Measurements from ENCODE around the gene LSMEM2.

LSMEM2 gene

GRCh38 chr3:50233176-50233575, 45.7 kb upstream of the LSMEM2 start:
- DNase-seq, result no peak
- ChIA-PET POLR2A (interaction anchor here (2.5 kb wide), 1 partner anchor 14 kb away, joined by 9 read pairs; no protein-coding TSS in a partner anchor), CTCF (interaction anchor here (13.3 to 72.5 kb wide), 3 partner anchors 1 to 42 kb away, joined by 238 to 1875 read pairs (median 1875); partner anchors contain the start of genes GNAI2, GNAT1, LSMEM2 and SEMA3B)
- H3K9me3 ChIP-seq (ENCODE audit: control extremely low read depth in 1 of 5, control insufficient read depth in 4 of 5, insufficient read depth in 2 of 5, low read depth in 1 of 5, low read length in 4 of 5), result no peaks in the 10 kb centered on the region
- peaks cover 0 to 2% (median 0%) of the 10 kb centered on the region in 4 experiments for H3K36me3 ChIP-seq (ENCODE audit: control insufficient read depth in 4 of 4, insufficient read depth in 4 of 4, low read length in 3 of 4)
- no peak overlapping the region for H3K4me3 ChIP-seq (ENCODE audit: control insufficient read depth in 1 of 7, extremely low read depth in 1 of 7, insufficient read depth in 4 of 7, low read depth in 2 of 7, low read length in 6 of 7)
- H3K4me1 ChIP-seq (ENCODE audit: control extremely low read depth in 1 of 4, control insufficient read depth in 4 of 4, insufficient read depth in 4 of 4, low read length in 3 of 4), result peaks cover 2 to 61% (median 40%) of the 10 kb centered on the region in 4 experiments
- no peak overlapping the region for H3K27ac ChIP-seq (ENCODE audit: insufficient read depth in 1 of 2, low read depth in 1 of 2, low read length in 2 of 2, poor library complexity in 1 of 2, severe bottlenecking in 2 of 2)
- 90% methylated on average over 2 of the region's 4 CpGs for WGBS (ENCODE audit: insufficient coverage)
- H3K27me3 ChIP-seq (replicated peaks in 2 of 5; ENCODE audit: control insufficient read depth in 4 of 5, insufficient read depth in 5 of 5, low read length in 4 of 5), result no peaks in the 10 kb centered on the region

GRCh38 chr3:50235716-50236483, 43.0 kb upstream of the LSMEM2 start, which contains the start of gene GNAI2:
TSS of gene GNAI2 (plus strand) at chr3:50236204. CDS start at chr3:50236336, 132 bp downstream.
- Histone ChIP-seq H3K4me1 (ENCODE audit: control extremely low read depth in 1 of 4, control insufficient read depth in 4 of 4, insufficient read depth in 4 of 4, low read length in 3 of 4) (peaks cover 11 to 61% (median 52%) of the 10 kb centered on the region in 4 experiments), H3K27ac (ENCODE audit: insufficient read depth in 1 of 2, low read depth in 1 of 2, low read length in 2 of 2, poor library complexity in 1 of 2, severe bottlenecking in 2 of 2) (peak within 1 kb of the TSS; percentile 80 to 93), H3K4me3 (ENCODE audit: control insufficient read depth in 1 of 7, extremely low read depth in 1 of 7, insufficient read depth in 4 of 7, low read depth in 2 of 7, low read length in 6 of 7) (peak within 1 kb of the TSS; percentile 81 to 99 (median 97)), H3K36me3 (ENCODE audit: control insufficient read depth in 4 of 4, insufficient read depth in 4 of 4, low read length in 3 of 4) (peaks cover 0 to 26% (median 10%) of the 10 kb centered on the region in 4 experiments), H3K27me3 (replicated peaks in 2 of 5; ENCODE audit: control insufficient read depth in 4 of 5, insufficient read depth in 5 of 5, low read length in 4 of 5) (no peaks in the 10 kb centered on the region), H3K9me3 (ENCODE audit: control extremely low read depth in 1 of 5, control insufficient read depth in 4 of 5, insufficient read depth in 2 of 5, low read depth in 1 of 5, low read length in 4 of 5) (no peaks in the 10 kb centered on the region)
- peak; percentile 97 to 99 (median 99) for DNase-seq
- ChIA-PET CTCF (interaction anchor here (0.5 to 72.5 kb wide), 4 partner anchors 4 to 278 kb away, joined by 3 to 1875 read pairs (median 1056); partner anchors contain the start of genes GNAI2, GNAT1, LSMEM2 and SEMA3B), POLR2A (interaction anchor here (0.6 to 2.5 kb wide), 7 partner anchors 9 to 123 kb away, joined by 3 to 9 read pairs (median 4); partner anchors contain the start of gene TMEM115)
- under 1% methylated on average over 65 of the region's 75 CpGs for WGBS (ENCODE audit: insufficient coverage)

- Histone ChIP-seq H3K27ac (ENCODE audit: insufficient read depth in 1 of 2, low read depth in 1 of 2, low read length in 2 of 2, poor library complexity in 1 of 2, severe bottlenecking in 2 of 2) (peak overlapping the region; percentile 80 to 93), H3K9me3 (ENCODE audit: control extremely low read depth in 1 of 5, control insufficient read depth in 4 of 5, insufficient read depth in 2 of 5, low read depth in 1 of 5, low read length in 4 of 5) (no peaks in the 10 kb centered on the region), H3K4me3 (ENCODE audit: control insufficient read depth in 1 of 7, extremely low read depth in 1 of 7, insufficient read depth in 4 of 7, low read depth in 2 of 7, low read length in 6 of 7) (peak overlapping the region; percentile 81 to 99 (median 97)), H3K4me1 (ENCODE audit: control extremely low read depth in 1 of 4, control insufficient read depth in 4 of 4, insufficient read depth in 4 of 4, low read length in 3 of 4) (peaks cover 11 to 64% (median 59%) of the 10 kb centered on the region in 4 experiments), H3K27me3 (replicated peaks in 2 of 5; ENCODE audit: control insufficient read depth in 4 of 5, insufficient read depth in 5 of 5, low read length in 4 of 5) (no peaks in the 10 kb centered on the region), H3K36me3 (ENCODE audit: control insufficient read depth in 4 of 4, insufficient read depth in 4 of 4, low read length in 3 of 4) (peaks cover 0 to 32% (median 10%) of the 10 kb centered on the region in 4 experiments)
- CTCF ChIA-PET, result interaction anchor here (0.5 to 72.5 kb wide), 4 partner anchors 5 to 125 kb away, joined by 3 to 1875 read pairs (median 1056); partner anchors contain the start of genes GNAI2, GNAT1, LSMEM2 and SEMA3B
- whole genome bisulfite sequencing (ENCODE audit: insufficient coverage), result 0% methylated on average over 12 of the region's 13 CpGs
- no peak for DNase-seq
- POLR2A ChIA-PET, result interaction anchor here (1.9 kb wide), 1 partner anchor 10 kb away, joined by 8 read pairs; no protein-coding TSS in a partner anchor
Measured at GRCh38 chr3:50236484-50237132, 42.3 kb upstream of the LSMEM2 start.

- Histone ChIP-seq H3K4me3 (ENCODE audit: control insufficient read depth in 1 of 7, extremely low read depth in 1 of 7, insufficient read depth in 4 of 7, low read depth in 2 of 7, low read length in 6 of 7) (peak overlapping the region; percentile 81 to 99 (median 97)), H3K4me1 (ENCODE audit: control extremely low read depth in 1 of 4, control insufficient read depth in 4 of 4, insufficient read depth in 4 of 4, low read length in 3 of 4) (peaks cover 11 to 70% (median 65%) of the 10 kb centered on the region in 4 experiments), H3K9me3 (ENCODE audit: control extremely low read depth in 1 of 5, control insufficient read depth in 4 of 5, insufficient read depth in 2 of 5, low read depth in 1 of 5, low read length in 4 of 5) (no peaks in the 10 kb centered on the region), H3K27me3 (replicated peaks in 2 of 5; ENCODE audit: control insufficient read depth in 4 of 5, insufficient read depth in 5 of 5, low read length in 4 of 5) (no peaks in the 10 kb centered on the region), H3K36me3 (ENCODE audit: control insufficient read depth in 4 of 4, insufficient read depth in 4 of 4, low read length in 3 of 4) (peaks cover 0 to 35% (median 10%) of the 10 kb centered on the region in 4 experiments), H3K27ac (ENCODE audit: insufficient read depth in 1 of 2, low read depth in 1 of 2, low read length in 2 of 2, poor library complexity in 1 of 2, severe bottlenecking in 2 of 2) (peak overlapping the region; percentile 80 to 93)
- POLR2A ChIA-PET, result interaction anchor here (0.6 to 1.9 kb wide), 3 partner anchors 9 to 1125 kb away, joined by 3 to 8 read pairs (median 3); no protein-coding TSS in a partner anchor
- CTCF ChIA-PET, result interaction anchor here (0.5 to 72.5 kb wide), 3 partner anchors 5 to 126 kb away, joined by 3 to 1875 read pairs (median 1875); partner anchors contain the start of genes GNAI2, LSMEM2, SEMA3B and SLC38A3
- DNase-seq, result peak in 2 of 3 donors; percentile 48 to 59
- WGBS (ENCODE audit: insufficient coverage), result 0% methylated on average over 3 of the region's 7 CpGs
Measured at GRCh38 chr3:50237133-50237651, 41.7 kb upstream of the LSMEM2 start.

GRCh38 chr3:50237754-50238548, 40.9 kb upstream of the LSMEM2 start:
- Histone ChIP-seq H3K9me3 (ENCODE audit: control extremely low read depth in 1 of 5, control insufficient read depth in 4 of 5, insufficient read depth in 2 of 5, low read depth in 1 of 5, low read length in 4 of 5) (no peaks in the 10 kb centered on the region), H3K36me3 (ENCODE audit: control insufficient read depth in 4 of 4, insufficient read depth in 4 of 4, low read length in 3 of 4) (peaks cover 0 to 35% (median 10%) of the 10 kb centered on the region in 4 experiments), H3K27ac (ENCODE audit: insufficient read depth in 1 of 2, low read depth in 1 of 2, low read length in 2 of 2, poor library complexity in 1 of 2, severe bottlenecking in 2 of 2) (peak overlapping the region; percentile 80 to 93), H3K4me3 (ENCODE audit: control insufficient read depth in 1 of 7, extremely low read depth in 1 of 7, insufficient read depth in 4 of 7, low read depth in 2 of 7, low read length in 6 of 7) (peak overlapping the region; percentile 81 to 99 (median 97)), H3K27me3 (replicated peaks in 2 of 5; ENCODE audit: control insufficient read depth in 4 of 5, insufficient read depth in 5 of 5, low read length in 4 of 5) (no peaks in the 10 kb centered on the region), H3K4me1 (ENCODE audit: control extremely low read depth in 1 of 4, control insufficient read depth in 4 of 4, insufficient read depth in 4 of 4, low read length in 3 of 4) (peaks cover 11 to 77% (median 73%) of the 10 kb centered on the region in 4 experiments)
- ChIA-PET POLR2A (interaction anchor here (0.6 to 1.9 kb wide), 3 partner anchors 8 to 1126 kb away, joined by 3 to 8 read pairs (median 3); no protein-coding TSS in a partner anchor), CTCF (interaction anchor here (69.0 to 72.5 kb wide), 2 partner anchors 6 to 12 kb away, joined by 1875 read pairs; partner anchors contain the start of genes GNAI2, LSMEM2, SEMA3B and SLC38A3)
- DNase-seq, result peak; percentile 74 to 90 (median 86)
- 0% methylated on average over 27 of the region's 31 CpGs for WGBS (ENCODE audit: insufficient coverage)
